HG03469 (cell line): ENCODE data around the gene SMC1B.
"Not testable (repeated sequence)": the region's sequence is repeated elsewhere in the genome, so short reads cannot be mapped to it uniquely, and the experiment has no call there.

Experiments
- ATAC-seq: cut with Tn5 transposase; IDR thresholded peaks from one replicate; pipeline ENCODE4 v1.9.1; 2021; ENCODE audit warnings: mild to moderate bottlenecking, moderate library complexity, moderate number of reproducible peaks; ENCODE audit not compliant: unreplicated experiment

SMC1B gene

DNA sequence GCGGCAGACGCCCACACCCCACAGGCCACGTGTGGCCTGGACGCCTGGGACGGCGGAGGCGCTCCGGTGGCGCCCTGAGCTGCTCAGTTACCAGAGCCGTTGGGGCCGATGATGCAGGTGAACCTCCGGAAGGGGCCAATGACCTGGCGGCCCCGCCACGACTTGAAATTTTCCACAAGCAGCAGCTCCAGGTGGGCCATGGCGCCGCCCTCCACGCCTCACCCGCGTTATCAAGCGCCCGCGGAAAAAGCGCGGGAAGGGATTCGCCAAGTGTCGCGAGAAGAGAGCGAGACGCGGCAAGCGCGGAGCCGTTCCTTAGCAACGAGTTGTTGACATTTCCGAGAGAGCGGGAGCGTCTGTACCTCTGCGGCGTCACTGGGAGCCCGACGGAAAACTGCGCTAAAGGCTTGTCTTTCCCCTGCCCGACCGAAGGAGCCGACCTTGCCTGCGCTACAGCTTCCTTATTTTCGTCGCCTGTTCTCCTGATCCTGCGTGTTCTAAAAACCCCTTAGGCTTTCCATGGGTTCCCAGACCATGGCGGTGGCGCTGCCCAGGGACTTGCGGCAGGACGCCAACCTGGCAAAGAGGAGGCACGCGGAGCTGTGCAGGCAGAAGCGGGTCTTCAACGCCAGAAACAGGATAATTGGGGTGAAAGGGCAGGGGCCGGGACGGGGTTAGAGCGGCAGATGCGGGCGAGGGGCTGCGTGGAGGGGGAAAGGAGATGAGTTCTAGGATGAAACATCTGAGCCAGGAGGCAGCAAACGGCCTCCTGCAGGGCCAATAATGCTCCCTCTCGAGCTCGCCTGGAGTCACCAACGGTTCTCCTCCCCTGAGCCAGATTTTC, at the start of gene SMC1B, which contains the start of gene RIBC2:
TSS of gene SMC1B (minus strand) at position 232 of the 844 bp plus-strand sequence. CDS start at position 200, 32 bp downstream.
TSS of gene RIBC2 (plus strand) at position 326 of the 844 bp plus-strand sequence. CDS start at position 520, 194 bp downstream.
- no peak for ATAC-seq

DNA sequence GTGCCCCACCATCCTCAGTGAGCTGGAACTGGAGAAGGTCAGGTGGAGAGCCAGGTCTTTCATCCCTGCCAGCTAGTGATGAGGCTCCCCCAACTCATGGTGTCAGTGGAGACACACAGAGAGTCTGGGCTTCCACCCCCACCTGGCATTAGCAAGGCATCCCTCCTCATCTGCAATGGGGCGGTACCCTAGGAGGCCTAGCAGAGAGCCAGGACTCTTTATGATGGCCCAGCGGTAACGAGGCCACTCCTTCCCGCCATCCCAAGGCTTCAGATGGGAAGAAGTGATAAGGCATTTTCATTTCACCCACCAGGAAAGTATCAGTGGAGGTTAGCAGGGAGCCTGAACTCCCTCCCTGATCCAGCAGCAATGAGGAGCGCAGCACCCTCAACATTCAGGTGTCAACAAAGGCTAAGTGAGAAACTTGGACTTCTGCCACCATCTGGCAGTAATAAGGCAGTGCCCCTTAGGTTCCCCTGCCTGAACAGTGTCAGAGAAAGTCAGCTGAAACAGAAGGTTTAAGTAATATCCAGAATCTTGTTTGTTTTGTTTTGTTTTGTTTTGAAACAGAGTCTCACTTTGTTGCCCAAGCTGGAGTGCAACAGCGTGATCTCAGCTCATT, 48.7 kb upstream of the SMC1B start:
- ATAC-seq: no peak

DNA sequence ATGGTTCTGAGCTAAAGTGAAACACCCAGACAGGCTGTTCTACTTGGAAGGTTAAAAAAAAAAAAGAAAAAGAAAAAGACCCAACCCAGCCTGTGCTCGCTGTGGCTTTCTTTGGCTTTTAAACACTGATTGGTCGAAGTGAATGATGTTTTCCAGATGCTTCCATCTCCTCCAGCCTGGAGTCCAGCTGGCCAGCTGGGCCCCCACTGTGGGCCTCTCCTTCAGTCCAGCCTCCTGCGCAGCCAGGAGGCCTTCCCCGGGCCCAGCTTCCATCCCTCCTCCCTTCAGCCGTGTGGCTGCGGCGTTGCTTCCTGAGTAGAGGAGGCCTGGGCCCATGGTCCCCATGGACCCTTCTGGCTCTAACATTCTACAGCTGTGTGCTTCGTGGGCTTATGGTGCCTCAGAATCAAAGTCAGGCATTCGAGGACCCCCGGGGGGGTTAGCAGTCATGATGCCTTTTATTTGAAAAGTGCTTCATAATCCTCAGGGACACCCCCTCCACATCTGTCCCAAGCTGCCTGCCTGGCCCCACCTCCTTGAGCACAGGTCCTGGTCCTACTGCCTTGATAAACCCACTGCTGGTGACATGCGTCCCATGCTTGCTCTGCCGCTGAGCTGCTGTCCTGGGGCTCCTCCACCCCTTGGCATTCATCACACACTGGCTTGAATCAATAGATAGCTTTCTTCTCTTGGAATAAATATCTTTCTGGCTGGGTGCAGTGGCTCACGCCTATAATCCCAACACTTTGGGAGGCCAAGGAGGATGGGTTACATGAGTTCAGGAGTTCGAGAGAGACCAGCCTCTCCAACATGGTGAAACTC, 47.1 kb upstream of the SMC1B start:
- ATAC-seq: no peak

- ATAC-seq: no peak
Observed at GRCh38 chr22:45459235-45459634, 45.8 kb upstream of the SMC1B start.

DNA sequence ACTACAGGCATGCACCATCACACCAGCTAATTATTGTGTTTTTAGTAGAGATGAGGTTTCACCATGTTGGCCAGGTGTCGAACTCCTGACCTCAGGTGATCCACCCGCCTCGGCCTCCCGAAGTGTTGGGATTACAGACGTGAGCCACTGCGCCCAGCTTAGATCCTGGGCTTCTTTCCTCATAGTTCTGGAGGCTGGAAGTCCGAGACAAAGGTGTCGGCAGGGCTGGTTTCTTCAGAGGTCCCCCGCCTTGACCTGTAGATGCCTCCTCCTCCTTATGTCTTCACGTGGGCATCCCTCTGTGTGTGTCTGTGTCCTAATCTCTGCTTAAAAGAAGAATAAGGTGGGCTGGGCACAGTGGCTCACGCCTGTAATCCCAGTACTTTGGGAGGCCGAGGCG, 45.1 kb upstream of the SMC1B start:
- no peak for ATAC-seq

- no peak for ATAC-seq
Observed at GRCh38 chr22:45456811-45457210, 43.4 kb upstream of the SMC1B start.

DNA sequence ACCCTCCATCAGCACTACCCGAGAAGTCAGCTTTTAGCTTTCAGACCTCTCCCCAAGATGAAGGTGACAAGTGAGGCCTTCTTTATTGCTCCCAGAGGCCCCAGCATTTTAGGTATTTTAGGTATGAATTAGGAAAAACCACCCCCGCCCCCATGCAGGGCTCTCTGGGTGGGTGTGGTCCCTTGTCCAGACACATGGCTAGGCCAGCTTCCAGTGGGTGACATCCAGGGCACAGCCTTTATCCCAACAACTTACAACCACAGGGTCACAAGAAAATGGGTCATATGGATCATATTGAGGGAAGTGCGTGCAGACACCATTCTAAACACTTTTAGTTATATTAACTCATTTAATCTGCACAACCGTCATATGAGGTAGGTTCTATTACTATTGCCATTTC, 42.2 kb upstream of the SMC1B start:
- ATAC-seq: no peak

DNA sequence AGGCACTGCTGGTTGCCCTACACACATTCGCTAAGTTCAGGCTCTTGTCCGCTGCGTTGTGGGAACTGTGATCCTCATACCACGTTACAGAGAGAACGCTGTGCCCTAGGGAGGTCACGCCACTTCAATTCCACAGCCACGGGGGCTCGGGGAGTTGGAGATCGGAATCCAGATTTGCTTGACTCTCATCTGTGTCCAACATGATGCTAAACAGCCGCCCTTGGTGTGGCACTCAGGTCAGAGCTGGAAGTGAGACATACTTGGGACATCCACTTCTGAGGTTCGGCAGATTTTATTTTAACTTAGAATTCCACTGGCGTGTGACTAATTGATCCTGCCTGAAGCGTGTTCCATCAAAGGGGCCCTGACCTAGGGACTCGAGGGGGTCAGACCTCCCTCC, 41.8 kb upstream of the SMC1B start:
- ATAC-seq: no peak

GRCh38 chr22:45454275-45454674, 40.9 kb upstream of the SMC1B start:
- ATAC-seq: no peak

- no peak for ATAC-seq
Observed at GRCh38 chr22:45453764-45454163, 40.4 kb upstream of the SMC1B start.

DNA sequence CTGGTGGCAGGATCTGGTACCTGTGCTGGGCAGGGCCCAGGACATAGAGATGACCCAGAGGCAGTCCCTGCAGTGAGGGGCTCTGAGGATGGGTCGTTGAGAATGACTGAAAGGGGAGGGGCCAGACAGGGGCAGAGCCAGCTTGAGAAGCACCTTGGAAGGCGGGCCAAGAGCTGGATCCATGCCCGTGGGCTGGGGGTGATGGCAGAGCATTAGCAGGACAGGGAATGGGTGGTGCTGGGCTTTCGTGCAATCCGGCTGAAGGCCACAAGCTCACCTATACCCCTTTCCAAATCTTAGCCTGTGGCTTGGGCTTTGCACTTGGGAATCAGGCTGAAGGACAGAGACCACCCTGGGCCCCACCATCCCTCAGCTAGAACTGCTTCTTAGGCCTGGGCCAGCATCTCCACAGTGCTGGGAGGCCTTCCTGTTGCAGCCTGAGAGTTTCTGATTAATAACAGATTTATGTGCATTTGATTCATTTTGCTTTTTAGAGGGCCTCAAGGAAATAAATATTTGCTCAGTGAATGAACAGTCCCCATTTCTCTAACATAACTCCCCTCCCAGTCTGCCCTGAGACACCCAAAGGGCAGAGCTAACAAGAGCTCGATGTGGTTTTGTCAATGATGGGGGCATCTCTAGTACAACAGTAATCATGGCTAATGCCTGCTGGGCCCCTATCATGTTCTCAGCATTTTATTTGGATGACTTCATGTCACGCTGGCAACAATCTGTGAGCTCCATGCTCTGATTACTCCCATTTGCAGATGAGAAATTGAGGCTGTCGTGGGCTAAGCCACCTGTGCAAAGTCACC, 39.4 kb upstream of the SMC1B start:
- ATAC-seq: no peak

- ATAC-seq: no peak
Observed at GRCh38 chr22:45451972-45452371, 38.6 kb upstream of the SMC1B start.

DNA sequence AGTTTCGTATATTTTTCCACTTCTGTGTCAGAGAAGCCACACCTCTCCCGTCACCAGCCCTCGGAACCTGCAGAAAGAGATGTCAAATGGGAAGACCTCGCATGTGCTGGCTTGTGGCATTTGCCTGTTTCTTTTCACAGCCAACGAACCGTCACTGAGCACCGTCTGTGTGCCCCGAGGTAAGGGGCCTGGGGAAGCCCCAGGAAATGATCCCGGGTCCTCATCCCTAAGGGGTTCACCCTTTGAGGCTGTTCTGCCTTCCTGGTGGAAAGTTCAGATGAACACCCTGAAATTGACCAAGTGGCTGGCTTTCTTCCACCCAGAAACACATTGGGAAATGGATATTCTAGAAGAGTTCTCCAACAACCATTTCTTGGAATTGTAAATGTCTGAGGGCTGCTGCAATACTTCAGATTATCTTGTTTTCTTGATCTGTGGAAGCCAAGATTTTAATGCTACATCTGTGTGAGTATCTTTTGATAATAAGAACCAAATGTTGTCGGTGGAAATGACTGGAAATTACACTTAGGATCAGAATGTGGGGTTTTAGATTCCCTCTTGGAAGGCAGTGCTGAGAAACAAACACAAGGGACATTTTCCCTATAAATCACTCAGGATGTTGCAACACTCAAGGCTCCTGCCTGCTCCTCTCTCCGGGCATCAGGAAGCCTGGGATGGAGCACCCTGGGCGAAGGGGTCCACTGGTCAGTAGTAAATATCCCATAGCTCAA, 37.7 kb upstream of the SMC1B start:
- ATAC-seq: no peak

DNA sequence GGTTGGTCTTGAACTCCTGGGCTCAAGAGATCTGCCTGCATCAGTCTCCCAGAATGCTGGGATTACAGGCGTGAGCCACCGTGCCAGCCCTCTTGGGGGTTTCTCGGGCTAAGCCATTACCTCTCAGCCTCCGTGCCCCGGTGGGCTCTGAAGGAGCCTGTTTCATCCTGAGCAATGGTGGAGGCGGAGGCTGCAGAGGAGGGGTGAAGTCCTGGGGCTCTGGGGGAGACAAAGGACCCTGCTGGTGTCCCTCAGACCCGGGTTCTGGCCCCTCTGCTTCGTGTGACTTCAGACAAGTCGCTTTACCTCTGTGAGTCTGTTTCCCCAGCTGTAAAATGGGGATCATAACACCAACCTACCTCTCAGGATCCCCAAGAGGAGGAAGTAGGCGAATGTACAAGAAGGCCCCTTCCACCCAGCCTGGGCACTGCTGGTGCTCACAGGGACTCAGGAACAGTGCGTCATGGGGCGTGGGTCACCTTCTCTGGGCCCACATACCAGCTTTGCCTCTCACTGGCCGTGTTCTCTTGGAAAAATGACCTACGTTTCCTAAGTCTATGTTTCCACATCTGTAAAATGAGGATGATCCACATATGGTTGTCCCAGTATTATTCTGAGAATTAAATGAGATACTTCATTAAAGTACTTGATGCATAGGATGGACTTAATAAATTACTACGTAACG, 36.8 kb upstream of the SMC1B start:
- no peak for ATAC-seq

- not testable (repeated sequence) for ATAC-seq
Observed at GRCh38 chr22:45449442-45449841, 36.0 kb upstream of the SMC1B start.

- no peak for ATAC-seq
Observed at GRCh38 chr22:45448431-45448830, 35.0 kb upstream of the SMC1B start.

GRCh38 chr22:45447596-45447995, 34.2 kb upstream of the SMC1B start:
- not testable (repeated sequence) for ATAC-seq

GRCh38 chr22:45446216-45446615, 32.8 kb upstream of the SMC1B start:
- ATAC-seq: no peak

GRCh38 chr22:45445031-45445710, 31.8 kb upstream of the SMC1B start:
- ATAC-seq: no peak
